Measurements from ENCODE around the gene RHOXF2B. TPM values are rescaled to one million over a fixed set of nuclear protein-coding genes. Genes with fewer than 3 reads are reported as not detected.
"Not testable (repeated sequence)": the region's sequence is repeated elsewhere in the genome, so short reads cannot be mapped to it uniquely, and the experiment has no call there.

Gene RHOXF2B
- total and polyA plus RNA-seq, 7 experiments from 2014 or later, result 0.08 TPM; not detected in 6

GRCh38 chrX:120101057-120101456, 23.6 kb upstream of the RHOXF2B start:
- H3K36me3 ChIP-seq (ENCODE audit: control insufficient read depth in 2 of 3, insufficient read depth in 3 of 3, low read length in 3 of 3); H3K4me3 Mint-ChIP-seq; intact Hi-C loops (cut with micrococcal nuclease); DNase-seq; H3K9me3 ChIP-seq (ENCODE audit: control insufficient read depth in 2 of 3, low read length in 3 of 3); H3K4me1 Mint-ChIP-seq; H3K27ac ChIP-seq (ENCODE audit: low read depth, low read length); H3K4me3 ChIP-seq (ENCODE audit: low read length); CTCF ChIA-PET; ATAC-seq; H3K4me1 ChIP-seq (ENCODE audit: control insufficient read depth in 2 of 2, insufficient read depth in 2 of 2, low read length in 2 of 2); H3K27me3 ChIP-seq (ENCODE audit: control insufficient read depth in 2 of 2, insufficient read depth in 2 of 2, low read length in 2 of 2); POLR2A ChIA-PET; H3K27me3 Mint-ChIP-seq; H3K27ac Mint-ChIP-seq; H3K36me3 Mint-ChIP-seq: not testable (repeated sequence)
- H3K9me3 Mint-ChIP-seq, result peaks cover 0 to 51% (median 11%) of the 10 kb centered on the region in 11 donors

GRCh38 chrX:120090208-120090607, 12.7 kb upstream of the RHOXF2B start:
- POLR2A ChIA-PET, result no interaction called here
- intact Hi-C loops (cut with micrococcal nuclease), result no loop called here

GRCh38 chrX:120087289-120088017, 10.0 kb upstream of the RHOXF2B start:
- H3K27me3 ChIP-seq (ENCODE audit: control insufficient read depth in 2 of 2, insufficient read depth in 2 of 2, low read length in 2 of 2), result no peaks in the 10 kb centered on the region
- H3K36me3 Mint-ChIP-seq, result no peaks in the 10 kb centered on the region
- POLR2A ChIA-PET, result no interaction called here
- H3K4me3 ChIP-seq (ENCODE audit: low read length), result no peak overlapping the region
- no peaks in the 10 kb centered on the region for H3K4me1 ChIP-seq (ENCODE audit: control insufficient read depth in 2 of 2, insufficient read depth in 2 of 2, low read length in 2 of 2)
- H3K4me1 Mint-ChIP-seq, result no peaks in the 10 kb centered on the region
- no peak overlapping the region for H3K27ac ChIP-seq (ENCODE audit: low read depth, low read length)
- no peaks in the 10 kb centered on the region for H3K9me3 Mint-ChIP-seq
- H3K27me3 Mint-ChIP-seq, result peaks cover 0 to 3% (median 0%) of the 10 kb centered on the region in 5 donors
- H3K9me3 ChIP-seq (ENCODE audit: control insufficient read depth in 2 of 3, low read length in 3 of 3), result no peaks in the 10 kb centered on the region
- no peak for ATAC-seq
- peak overlapping the region in 1 of 9 donors; percentile 81 for H3K27ac Mint-ChIP-seq
- H3K4me3 Mint-ChIP-seq, result no peak overlapping the region
- H3K36me3 ChIP-seq (ENCODE audit: control insufficient read depth in 2 of 3, insufficient read depth in 3 of 3, low read length in 3 of 3), result no peaks in the 10 kb centered on the region
- DNase-seq, result no peak
- CTCF ChIA-PET, result no interaction called here
- intact Hi-C loops (cut with micrococcal nuclease), result no loop called here

More at GRCh38 chrX:120090208-120090607, 12.7 kb upstream of the RHOXF2B start:
- Histone ChIP-seq H3K36me3 (ENCODE audit: control insufficient read depth in 2 of 3, insufficient read depth in 3 of 3, low read length in 3 of 3) (no peaks in the 10 kb centered on the region), H3K4me1 (ENCODE audit: control insufficient read depth in 2 of 2, insufficient read depth in 2 of 2, low read length in 2 of 2) (no peaks in the 10 kb centered on the region), H3K4me3 (ENCODE audit: low read length) (no peak overlapping the region), H3K27me3 (ENCODE audit: control insufficient read depth in 2 of 2, insufficient read depth in 2 of 2, low read length in 2 of 2) (no peaks in the 10 kb centered on the region), H3K9me3 (ENCODE audit: control insufficient read depth in 2 of 3, low read length in 3 of 3) (no peaks in the 10 kb centered on the region), H3K27ac (ENCODE audit: low read depth, low read length) (no peak overlapping the region)
- CTCF ChIA-PET, result no interaction called here
- H3K36me3 Mint-ChIP-seq, result no peaks in the 10 kb centered on the region
- peaks cover 0 to 3% (median 0%) of the 10 kb centered on the region in 5 donors for H3K27me3 Mint-ChIP-seq
- peak overlapping the region in 1 of 9 donors; percentile 14 for H3K27ac Mint-ChIP-seq
- H3K4me1 Mint-ChIP-seq, result no peaks in the 10 kb centered on the region
- H3K4me3 Mint-ChIP-seq, result no peak overlapping the region
- DNase-seq (no peak), ATAC-seq (no peak)
- no peaks in the 10 kb centered on the region for H3K9me3 Mint-ChIP-seq

GRCh38 chrX:120085553-120086185, 8.2 kb upstream of the RHOXF2B start:
- H3K4me3 ChIP-seq (ENCODE audit: low read length); POLR2A ChIA-PET; H3K27me3 ChIP-seq (ENCODE audit: control insufficient read depth in 2 of 2, insufficient read depth in 2 of 2, low read length in 2 of 2); H3K36me3 ChIP-seq (ENCODE audit: control insufficient read depth in 2 of 3, insufficient read depth in 3 of 3, low read length in 3 of 3); CTCF ChIA-PET; DNase-seq; H3K36me3 Mint-ChIP-seq; intact Hi-C loops (cut with micrococcal nuclease); H3K9me3 ChIP-seq (ENCODE audit: control insufficient read depth in 2 of 3, low read length in 3 of 3); H3K9me3 Mint-ChIP-seq; H3K27ac ChIP-seq (ENCODE audit: low read depth, low read length); H3K27ac Mint-ChIP-seq; H3K27me3 Mint-ChIP-seq; H3K4me1 ChIP-seq (ENCODE audit: control insufficient read depth in 2 of 2, insufficient read depth in 2 of 2, low read length in 2 of 2); H3K4me1 Mint-ChIP-seq; H3K4me3 Mint-ChIP-seq: not testable (repeated sequence)
- ATAC-seq, result peak; percentile 40

- H3K27ac ChIP-seq (ENCODE audit: low read depth, low read length); H3K36me3 ChIP-seq (ENCODE audit: control insufficient read depth in 2 of 3, insufficient read depth in 3 of 3, low read length in 3 of 3); ATAC-seq; H3K4me1 ChIP-seq (ENCODE audit: control insufficient read depth in 2 of 2, insufficient read depth in 2 of 2, low read length in 2 of 2); H3K27me3 Mint-ChIP-seq; H3K9me3 ChIP-seq (ENCODE audit: control insufficient read depth in 2 of 3, low read length in 3 of 3); H3K4me3 Mint-ChIP-seq; POLR2A ChIA-PET; intact Hi-C loops (cut with micrococcal nuclease); H3K27me3 ChIP-seq (ENCODE audit: control insufficient read depth in 2 of 2, insufficient read depth in 2 of 2, low read length in 2 of 2); H3K36me3 Mint-ChIP-seq; H3K9me3 Mint-ChIP-seq; H3K4me3 ChIP-seq (ENCODE audit: low read length); H3K4me1 Mint-ChIP-seq; DNase-seq; CTCF ChIA-PET; H3K27ac Mint-ChIP-seq: not testable (repeated sequence)
Observed at GRCh38 chrX:120066169-120066568, 11.3 kb downstream of the RHOXF2B start.

- not testable (repeated sequence) for ATAC-seq
Observed at GRCh38 chrX:120042712-120043111, 34.8 kb downstream of the RHOXF2B start.

GRCh38 chrX:120042247-120042646, 35.2 kb downstream of the RHOXF2B start:
- H3K27ac ChIP-seq (ENCODE audit: low read depth, low read length); H3K27me3 ChIP-seq (ENCODE audit: control insufficient read depth in 2 of 2, insufficient read depth in 2 of 2, low read length in 2 of 2); DNase-seq; H3K27me3 Mint-ChIP-seq; CTCF ChIA-PET; H3K4me3 ChIP-seq (ENCODE audit: low read length); H3K4me3 Mint-ChIP-seq; H3K36me3 ChIP-seq (ENCODE audit: control insufficient read depth in 2 of 3, insufficient read depth in 3 of 3, low read length in 3 of 3); H3K27ac Mint-ChIP-seq; H3K4me1 ChIP-seq (ENCODE audit: control insufficient read depth in 2 of 2, insufficient read depth in 2 of 2, low read length in 2 of 2); ATAC-seq; H3K9me3 Mint-ChIP-seq; intact Hi-C loops (cut with micrococcal nuclease); POLR2A ChIA-PET; H3K4me1 Mint-ChIP-seq; H3K36me3 Mint-ChIP-seq; H3K9me3 ChIP-seq (ENCODE audit: control insufficient read depth in 2 of 3, low read length in 3 of 3): not testable (repeated sequence)

More at GRCh38 chrX:120042712-120043111, 34.8 kb downstream of the RHOXF2B start:
- H3K9me3 Mint-ChIP-seq; H3K27me3 ChIP-seq (ENCODE audit: control insufficient read depth in 2 of 2, insufficient read depth in 2 of 2, low read length in 2 of 2); H3K4me1 Mint-ChIP-seq; H3K36me3 Mint-ChIP-seq; POLR2A ChIA-PET; H3K4me3 Mint-ChIP-seq; H3K27me3 Mint-ChIP-seq; intact Hi-C loops (cut with micrococcal nuclease); H3K4me3 ChIP-seq (ENCODE audit: low read length); H3K9me3 ChIP-seq (ENCODE audit: control insufficient read depth in 2 of 3, low read length in 3 of 3); H3K36me3 ChIP-seq (ENCODE audit: control insufficient read depth in 2 of 3, insufficient read depth in 3 of 3, low read length in 3 of 3); DNase-seq; H3K27ac Mint-ChIP-seq; H3K27ac ChIP-seq (ENCODE audit: low read depth, low read length); H3K4me1 ChIP-seq (ENCODE audit: control insufficient read depth in 2 of 2, insufficient read depth in 2 of 2, low read length in 2 of 2); CTCF ChIA-PET: not testable (repeated sequence)

All from naive thymus-derived CD4-positive, alpha-beta T cell (primary cell).